Body of pancreas (tissue), 4 donors: ENCODE data around the gene MLKL. TPM values are rescaled to one million over a fixed set of nuclear protein-coding genes. Genes with fewer than 3 reads are reported as not detected.

Experiments used
- ATAC-seq: fragments of 150-250 bp; one replicate; pipeline ENCODE4 v1.9.1; 2016
- DNase-seq, 4 donors: peaks; one replicate each; pipeline ENCODE4 v3.0.0-alpha.2; 2019
- H3K27ac ChIP-seq, 4 donors: fragments of 200-600 bp; sonication (generic); 1 replicate in 3 of 4; 2 replicates in 1 of 4; pipeline versions ENCODE4 v1.5.1 to v1.6.1; 2016 to 2019; ENCODE audit warnings: mild to moderate bottlenecking in 1 of 4, mixed read lengths in 1 of 4, moderate library complexity in 1 of 4
- H3K27me3 ChIP-seq, 2 donors: fragments of 200-600 bp; sonication (generic); one replicate each; pipeline ENCODE4 v1.6.0; 2016; ENCODE audit warnings: mild to moderate bottlenecking in 1 of 2
- H3K36me3 ChIP-seq, 2 donors: fragments of 200-600 bp; sonication (generic); replicated peaks in 1 of 2; 2 replicates each; pipeline ENCODE4 v1.5.1; 2016; ENCODE audit warnings: low read depth in 2 of 2; ENCODE audit not compliant: insufficient read depth in 1 of 2
- H3K4me1 ChIP-seq: fragments of 200-600 bp; sonication (generic); one replicate; pipeline ENCODE4 v1.6.0; 2016
- H3K4me3 ChIP-seq, 2 donors: fragments of 200-600 bp; sonication (generic); 1 replicate in 1 of 2; 2 replicates in 1 of 2; pipeline ENCODE4 v1.5.1; 2016 to 2019
- H3K9me3 ChIP-seq, 3 donors: fragments of 200-600 bp; sonication (generic); 1 replicate in 2 of 3; 2 replicates in 1 of 3; pipeline ENCODE4 v1.5.1; 2016
- CTCF ChIP-seq, 7 experiments: fragments of 450-650 bp in 4 of 7; fragments of 200-600 bp in 3 of 7; sonication (generic) in 3 of 7; IDR thresholded peaks; one replicate each; pipeline ENCODE4 v1.5.1; 2016 to 2019; ENCODE audit warnings: antibody characterized with exemption in 7 of 7
- POLR2A ChIP-seq, 3 donors: fragments of 450-650 bp; IDR thresholded peaks; one replicate each; pipeline ENCODE4 v1.6.1; 2016; ENCODE audit warnings: antibody characterized with exemption in 3 of 3, mild to moderate bottlenecking in 2 of 3
- WGBS, 2 donors: methylation state at CpG; one replicate each; pipeline ENCODE4 v1.1.5; 2017; 5-methylcytosine and 5-hydroxymethylcytosine counted together
- intact Hi-C: fragments of 100-400 bp; cut with DNase I; formaldehyde crosslinking; loops from one replicate; pipeline ENCODE4 v1.15.1; 2023
- total RNA-seq, 2 donors: library from RNA; depleted of rRNA; stranded (reverse); fragments of >200 nt; gene quantifications; one replicate each; pipeline ENCODE4 v1.1.0, GENCODE V29; 2016

Gene MLKL
- total RNA-seq, 2 donors from 2014 or later = 10.9 to 16.8 TPM

GRCh38 chr16:74727903-74728302 is 27.2 kb upstream of the MLKL start:
- TF ChIP-seq CTCF (IDR thresholded peaks at IDR 0.05) (no peak), POLR2A (IDR thresholded peaks at IDR 0.05) (no peak)
- 93 to 97% methylated on average over 4 of the region's 4 CpGs for WGBS, 2 donors
- Histone ChIP-seq H3K27me3 (no peaks in the 10 kb centered on the region), H3K9me3 (no peaks in the 10 kb centered on the region), H3K4me1 (peaks cover 18% of the 10 kb centered on the region), H3K27ac (no peak overlapping the region), H3K4me3 (no peak overlapping the region), H3K36me3 (no peaks in the 10 kb centered on the region)
- DNase-seq (no peak), ATAC-seq (no peak)
- intact Hi-C loops = no loop called here

- no peaks in the 10 kb centered on the region for H3K36me3 ChIP-seq
- intact Hi-C loops = no loop called here
- DNase-seq (peak in 2 of 4 donors; percentile 18 to 30), ATAC-seq (no peak)
- 81 to 91% methylated on average over 2 of the region's 2 CpGs for whole genome bisulfite sequencing, 2 donors
- H3K9me3 ChIP-seq = no peaks in the 10 kb centered on the region
- H3K27me3 ChIP-seq = no peaks in the 10 kb centered on the region
- H3K4me3 ChIP-seq = no peak overlapping the region
- H3K27ac ChIP-seq = no peak overlapping the region
- TF ChIP-seq POLR2A (IDR thresholded peaks at IDR 0.05) = no peak
- peak in 6 of 7 experiments; percentile 10 to 45 (median 24) for TF ChIP-seq CTCF (IDR thresholded peaks at IDR 0.05)
- H3K4me1 ChIP-seq = peaks cover 18% of the 10 kb centered on the region
Observed at GRCh38 chr16:74726716-74727115, 26.1 kb upstream of the MLKL start.

GRCh38 chr16:74725651-74726455 is 25.2 kb upstream of the MLKL start:
- Histone ChIP-seq H3K9me3 (no peaks in the 10 kb centered on the region), H3K4me3 (no peak overlapping the region), H3K36me3 (no peaks in the 10 kb centered on the region), H3K27me3 (no peaks in the 10 kb centered on the region), H3K27ac (no peak overlapping the region), H3K4me1 (peaks cover 17% of the 10 kb centered on the region)
- WGBS, 2 donors = 91 to 92% methylated on average over 12 of the region's 12 CpGs
- TF ChIP-seq POLR2A (IDR thresholded peaks at IDR 0.05) (no peak), CTCF (IDR thresholded peaks at IDR 0.05) (no peak)
- ATAC-seq (no peak), DNase-seq (no peak)
- intact Hi-C loops = no loop called here

- TF ChIP-seq CTCF (IDR thresholded peaks at IDR 0.05) = no peak
- no peak overlapping the region for H3K27ac ChIP-seq
- H3K27me3 ChIP-seq = no peaks in the 10 kb centered on the region
- intact Hi-C loops = no loop called here
- H3K36me3 ChIP-seq = no peaks in the 10 kb centered on the region
- 80 to 97% methylated on average over 2 to 19 of the region's 19 CpGs for WGBS, 2 donors
- H3K4me1 ChIP-seq = peaks cover 9% of the 10 kb centered on the region
- no peak overlapping the region for H3K4me3 ChIP-seq
- no peak for ATAC-seq
- no peak for DNase-seq
- no peaks in the 10 kb centered on the region for H3K9me3 ChIP-seq
Observed at GRCh38 chr16:74724820-74725549, 24.3 kb upstream of the MLKL start.
